ENCODE measurements around the gene DIP2C.
"Not testable (repeated sequence)": the region's sequence is repeated elsewhere in the genome, so short reads cannot be mapped to it uniquely, and the experiment has no call there.

The DIP2C gene

DNA sequence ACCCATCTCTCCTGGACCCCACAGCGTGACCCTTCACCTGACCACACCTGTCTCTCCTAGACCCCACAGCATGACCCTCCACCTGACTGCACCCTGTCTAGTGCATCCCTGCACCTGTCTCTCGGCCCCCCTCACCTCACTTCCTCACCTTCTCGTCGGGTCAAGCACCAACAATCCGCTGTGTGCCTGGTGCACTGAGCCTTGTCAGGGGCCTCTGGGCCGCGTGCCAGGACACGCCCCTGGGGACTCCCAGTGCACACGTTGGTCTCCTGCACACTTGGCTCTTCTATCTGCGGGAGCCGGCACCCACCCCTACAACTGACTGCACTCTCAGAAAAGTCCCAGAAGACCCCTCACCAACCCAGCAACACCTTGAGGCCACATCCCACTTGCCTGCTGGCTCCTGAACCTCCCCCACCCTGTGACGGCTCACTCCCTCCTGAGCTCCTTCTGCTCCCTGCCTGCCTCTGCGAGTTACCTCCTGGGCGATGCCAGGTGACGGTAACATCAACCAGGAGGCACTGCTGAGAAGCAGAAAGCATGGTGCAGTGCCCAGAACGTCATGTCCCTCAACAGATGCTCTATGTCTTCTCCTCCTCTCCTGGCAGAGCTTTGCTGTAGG lies 147.6 kb downstream of the DIP2C start:
- no peak overlapping the region for H3K4me3 ChIP-seq (ENCODE audit: low read depth, low read length)
- H3K27ac ChIP-seq (ENCODE audit: low read depth, low read length) = no peak overlapping the region
- no peak overlapping the region for H2AFZ ChIP-seq (ENCODE audit: low read length, unreplicated experiment)
- H3K27me3 ChIP-seq (ENCODE audit: insufficient read depth, low read length) = no peaks in the 10 kb centered on the region
- peaks cover 5% of the 10 kb centered on the region for H3K4me1 ChIP-seq (ENCODE audit: control insufficient read depth, insufficient read depth, low read length, unreplicated experiment)
- H3K36me3 ChIP-seq (ENCODE audit: insufficient read depth, low read length) = no peaks in the 10 kb centered on the region
- H3K79me2 ChIP-seq (ENCODE audit: control insufficient read depth, insufficient read depth, low read length, unreplicated experiment) = no peaks in the 10 kb centered on the region

GRCh38 chr10:541041-541440 lies 148.4 kb downstream of the DIP2C start:
- Histone ChIP-seq H3K36me3 (ENCODE audit: insufficient read depth, low read length) (no peaks in the 10 kb centered on the region), H3K27ac (ENCODE audit: low read depth, low read length) (no peak overlapping the region), H3K27me3 (ENCODE audit: insufficient read depth, low read length) (no peaks in the 10 kb centered on the region), H2AFZ (ENCODE audit: low read length, unreplicated experiment) (no peak overlapping the region), H3K4me1 (ENCODE audit: control insufficient read depth, insufficient read depth, low read length, unreplicated experiment) (peaks cover 5% of the 10 kb centered on the region), H3K79me2 (ENCODE audit: control insufficient read depth, insufficient read depth, low read length, unreplicated experiment) (no peaks in the 10 kb centered on the region), H3K4me3 (ENCODE audit: low read depth, low read length) (no peak overlapping the region)

GRCh38 chr10:538895-539294 lies 150.6 kb downstream of the DIP2C start:
- H3K36me3 ChIP-seq (ENCODE audit: insufficient read depth, low read length) = no peaks in the 10 kb centered on the region
- no peak overlapping the region for H3K27ac ChIP-seq (ENCODE audit: low read depth, low read length)
- no peak overlapping the region for H2AFZ ChIP-seq (ENCODE audit: low read length, unreplicated experiment)
- H3K27me3 ChIP-seq (ENCODE audit: insufficient read depth, low read length) = no peaks in the 10 kb centered on the region
- no peak overlapping the region for H3K4me3 ChIP-seq (ENCODE audit: low read depth, low read length)
- H3K79me2 ChIP-seq (ENCODE audit: control insufficient read depth, insufficient read depth, low read length, unreplicated experiment) = no peaks in the 10 kb centered on the region
- peaks cover 5% of the 10 kb centered on the region for H3K4me1 ChIP-seq (ENCODE audit: control insufficient read depth, insufficient read depth, low read length, unreplicated experiment)

GRCh38 chr10:536935-537334 lies 152.5 kb downstream of the DIP2C start:
- no peaks in the 10 kb centered on the region for H3K36me3 ChIP-seq (ENCODE audit: insufficient read depth, low read length)
- peaks cover 5% of the 10 kb centered on the region for H3K4me1 ChIP-seq (ENCODE audit: control insufficient read depth, insufficient read depth, low read length, unreplicated experiment)
- H3K27ac ChIP-seq (ENCODE audit: low read depth, low read length) = no peak overlapping the region
- H3K79me2 ChIP-seq (ENCODE audit: control insufficient read depth, insufficient read depth, low read length, unreplicated experiment) = no peaks in the 10 kb centered on the region
- H3K27me3 ChIP-seq (ENCODE audit: insufficient read depth, low read length) = no peaks in the 10 kb centered on the region
- no peak overlapping the region for H2AFZ ChIP-seq (ENCODE audit: low read length, unreplicated experiment)
- no peak overlapping the region for H3K4me3 ChIP-seq (ENCODE audit: low read depth, low read length)

GRCh38 chr10:536371-536925 lies 153.0 kb downstream of the DIP2C start:
- peaks cover 5% of the 10 kb centered on the region for H3K4me1 ChIP-seq (ENCODE audit: control insufficient read depth, insufficient read depth, low read length, unreplicated experiment)
- H3K4me3 ChIP-seq (ENCODE audit: low read depth, low read length) = no peak overlapping the region
- no peaks in the 10 kb centered on the region for H3K79me2 ChIP-seq (ENCODE audit: control insufficient read depth, insufficient read depth, low read length, unreplicated experiment)
- no peaks in the 10 kb centered on the region for H3K27me3 ChIP-seq (ENCODE audit: insufficient read depth, low read length)
- H3K27ac ChIP-seq (ENCODE audit: low read depth, low read length) = no peak overlapping the region
- H3K36me3 ChIP-seq (ENCODE audit: insufficient read depth, low read length) = no peaks in the 10 kb centered on the region
- H2AFZ ChIP-seq (ENCODE audit: low read length, unreplicated experiment) = no peak overlapping the region

- no peaks in the 10 kb centered on the region for H3K27me3 ChIP-seq (ENCODE audit: insufficient read depth, low read length)
- no peaks in the 10 kb centered on the region for H3K36me3 ChIP-seq (ENCODE audit: insufficient read depth, low read length)
- peaks cover 5% of the 10 kb centered on the region for H3K4me1 ChIP-seq (ENCODE audit: control insufficient read depth, insufficient read depth, low read length, unreplicated experiment)
- no peaks in the 10 kb centered on the region for H3K79me2 ChIP-seq (ENCODE audit: control insufficient read depth, insufficient read depth, low read length, unreplicated experiment)
- no peak overlapping the region for H3K4me3 ChIP-seq (ENCODE audit: low read depth, low read length)
- H3K27ac ChIP-seq (ENCODE audit: low read depth, low read length) = no peak overlapping the region
- H2AFZ ChIP-seq (ENCODE audit: low read length, unreplicated experiment) = no peak overlapping the region
These were observed 153.5 kb downstream of the DIP2C start for GRCh38 chr10:535952-536351.

DNA sequence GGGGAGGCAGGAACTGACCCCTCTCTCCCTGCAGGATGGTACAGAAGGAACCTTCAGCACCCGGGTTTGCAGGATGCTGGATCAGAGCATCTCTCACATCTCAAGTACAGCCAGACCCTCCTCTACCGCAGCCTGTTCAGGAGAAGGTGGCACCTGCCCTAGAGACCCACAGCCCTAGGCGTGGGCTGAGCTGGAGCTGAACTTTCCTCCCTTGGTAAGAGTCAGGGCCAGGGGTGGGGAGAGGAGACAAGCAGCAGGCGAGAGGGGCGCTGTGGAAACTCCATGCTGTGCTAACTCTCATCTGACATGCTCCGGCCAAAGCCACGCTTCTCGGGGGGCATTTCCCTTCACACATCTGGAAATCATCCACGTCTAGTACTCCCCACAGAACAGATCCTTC lies 154.4 kb downstream of the DIP2C start:
- H3K79me2 ChIP-seq (ENCODE audit: control insufficient read depth, insufficient read depth, low read length, unreplicated experiment) = no peaks in the 10 kb centered on the region
- H3K27ac ChIP-seq (ENCODE audit: low read depth, low read length) = no peak overlapping the region
- H3K4me3 ChIP-seq (ENCODE audit: low read depth, low read length) = no peak overlapping the region
- no peaks in the 10 kb centered on the region for H3K36me3 ChIP-seq (ENCODE audit: insufficient read depth, low read length)
- H2AFZ ChIP-seq (ENCODE audit: low read length, unreplicated experiment) = no peak overlapping the region
- H3K4me1 ChIP-seq (ENCODE audit: control insufficient read depth, insufficient read depth, low read length, unreplicated experiment) = peaks cover 5% of the 10 kb centered on the region
- H3K27me3 ChIP-seq (ENCODE audit: insufficient read depth, low read length) = no peaks in the 10 kb centered on the region

DNA sequence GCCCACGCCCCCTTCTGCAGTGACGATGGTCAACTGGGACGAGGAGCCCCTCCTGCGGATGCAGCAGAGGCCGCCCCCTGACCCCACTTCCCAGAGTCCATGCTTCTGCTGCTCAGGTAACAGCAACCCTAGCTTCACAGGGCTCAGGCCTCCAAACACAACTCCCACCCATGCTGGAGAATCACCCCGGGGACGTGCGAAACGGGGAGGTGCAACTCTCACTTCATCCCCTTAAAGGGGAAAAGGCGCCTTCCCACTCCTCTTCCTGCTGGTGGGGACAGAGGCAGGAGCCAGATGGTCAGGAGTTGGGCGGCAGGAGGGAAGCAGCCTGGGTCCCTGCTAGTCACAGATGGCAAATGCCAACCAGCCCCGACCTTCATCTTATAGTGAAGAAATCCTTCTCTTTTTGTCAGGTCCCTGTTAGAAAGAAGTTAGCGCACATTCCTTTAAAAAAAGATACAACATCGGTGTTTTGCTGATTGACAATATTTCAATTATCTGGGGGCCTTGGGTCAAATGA lies 155.4 kb downstream of the DIP2C start:
- Histone ChIP-seq H3K36me3 (ENCODE audit: insufficient read depth, low read length) (no peaks in the 10 kb centered on the region), H2AFZ (ENCODE audit: low read length, unreplicated experiment) (no peak overlapping the region), H3K27ac (ENCODE audit: low read depth, low read length) (no peak overlapping the region), H3K79me2 (ENCODE audit: control insufficient read depth, insufficient read depth, low read length, unreplicated experiment) (no peaks in the 10 kb centered on the region), H3K4me3 (ENCODE audit: low read depth, low read length) (no peak overlapping the region), H3K4me1 (ENCODE audit: control insufficient read depth, insufficient read depth, low read length, unreplicated experiment) (peaks cover 4% of the 10 kb centered on the region), H3K27me3 (ENCODE audit: insufficient read depth, low read length) (no peaks in the 10 kb centered on the region)

GRCh38 chr10:533611-534010 lies 155.9 kb downstream of the DIP2C start:
- no peak overlapping the region for H3K4me3 ChIP-seq (ENCODE audit: low read depth, low read length)
- no peaks in the 10 kb centered on the region for H3K4me1 ChIP-seq (ENCODE audit: control insufficient read depth, insufficient read depth, low read length, unreplicated experiment)
- H3K79me2 ChIP-seq (ENCODE audit: control insufficient read depth, insufficient read depth, low read length, unreplicated experiment) = no peaks in the 10 kb centered on the region
- H3K36me3 ChIP-seq (ENCODE audit: insufficient read depth, low read length) = no peaks in the 10 kb centered on the region
- H3K27ac ChIP-seq (ENCODE audit: low read depth, low read length) = no peak overlapping the region
- no peaks in the 10 kb centered on the region for H3K27me3 ChIP-seq (ENCODE audit: insufficient read depth, low read length)
- no peak overlapping the region for H2AFZ ChIP-seq (ENCODE audit: low read length, unreplicated experiment)

GRCh38 chr10:533186-533585 lies 156.3 kb downstream of the DIP2C start:
- no peak overlapping the region for H2AFZ ChIP-seq (ENCODE audit: low read length, unreplicated experiment)
- no peak overlapping the region for H3K4me3 ChIP-seq (ENCODE audit: low read depth, low read length)
- H3K36me3 ChIP-seq (ENCODE audit: insufficient read depth, low read length) = no peaks in the 10 kb centered on the region
- H3K27me3 ChIP-seq (ENCODE audit: insufficient read depth, low read length) = no peaks in the 10 kb centered on the region
- H3K79me2 ChIP-seq (ENCODE audit: control insufficient read depth, insufficient read depth, low read length, unreplicated experiment) = peaks cover 3% of the 10 kb centered on the region
- H3K27ac ChIP-seq (ENCODE audit: low read depth, low read length) = no peak overlapping the region
- no peaks in the 10 kb centered on the region for H3K4me1 ChIP-seq (ENCODE audit: control insufficient read depth, insufficient read depth, low read length, unreplicated experiment)

DNA sequence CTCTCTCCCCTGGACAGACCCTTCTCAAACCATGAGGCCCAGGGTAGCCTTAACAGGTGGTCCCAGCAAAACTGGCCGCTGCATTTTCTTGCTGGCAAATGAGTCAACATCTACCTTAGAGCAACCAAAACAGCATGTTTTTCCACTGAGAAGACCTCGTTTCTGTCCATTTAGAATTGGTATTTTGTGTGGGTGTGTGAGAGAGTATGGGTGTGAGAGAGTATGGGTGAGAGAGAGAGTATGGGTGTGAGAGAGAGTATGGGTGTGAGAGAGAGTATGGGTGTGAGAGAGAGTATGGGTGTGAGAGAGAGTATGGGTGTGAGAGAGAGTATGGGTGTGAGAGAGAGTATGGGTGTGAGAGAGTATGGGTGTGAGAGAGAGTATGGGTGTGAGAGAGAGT lies 157.1 kb downstream of the DIP2C start:
- not testable (repeated sequence) for H3K79me2 ChIP-seq (ENCODE audit: control insufficient read depth, insufficient read depth, low read length, unreplicated experiment); H3K27me3 ChIP-seq (ENCODE audit: insufficient read depth, low read length); H3K4me3 ChIP-seq (ENCODE audit: low read depth, low read length); H3K27ac ChIP-seq (ENCODE audit: low read depth, low read length); H2AFZ ChIP-seq (ENCODE audit: low read length, unreplicated experiment); H3K4me1 ChIP-seq (ENCODE audit: control insufficient read depth, insufficient read depth, low read length, unreplicated experiment); H3K36me3 ChIP-seq (ENCODE audit: insufficient read depth, low read length)

Measured in ACC112 (cell line).